Measurements from ENCODE around the gene ZNF575.

Gene ZNF575

DNA sequence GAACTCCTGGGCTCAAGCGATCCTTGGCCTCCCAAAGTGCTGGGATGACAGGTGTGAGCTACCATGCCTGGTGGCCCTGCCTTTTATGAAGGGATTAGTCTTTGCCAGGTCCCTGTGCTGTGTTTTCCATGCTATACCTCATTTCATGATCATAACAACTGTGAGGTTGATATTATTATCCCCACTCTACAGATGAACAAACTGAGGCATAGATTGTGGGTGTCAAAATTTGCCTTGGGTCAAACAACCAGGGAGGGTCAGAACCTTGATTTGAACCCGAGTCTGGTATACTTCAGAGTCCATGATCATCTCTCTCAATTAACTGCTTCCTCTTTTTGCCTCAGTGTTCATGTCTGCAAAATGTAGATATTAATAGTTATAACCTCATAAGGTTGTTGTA lies 49.5 kb downstream of the ZNF575 start:
- peaks cover 0 to 21% (median 17%) of the 10 kb centered on the region in 5 donors for H3K4me1 ChIP-seq (ENCODE audit: control insufficient read depth in 5 of 5, insufficient read depth in 5 of 5, low read length in 5 of 5)
- no peak overlapping the region for H3K4me3 ChIP-seq (ENCODE audit: low read depth in 1 of 5, low read length in 5 of 5)
- no peak overlapping the region for H3K27ac ChIP-seq (ENCODE audit: low read depth, low read length)
- no peaks in the 10 kb centered on the region for H3K27me3 ChIP-seq (ENCODE audit: control insufficient read depth in 5 of 5, insufficient read depth in 4 of 5, low read length in 5 of 5)
- no peaks in the 10 kb centered on the region for H3K9me3 ChIP-seq (ENCODE audit: control insufficient read depth in 5 of 5, low read length in 5 of 5)
- no peak overlapping the region for H3K9ac ChIP-seq (ENCODE audit: low read length in 5 of 5)
- peaks cover 0 to 11% (median 5%) of the 10 kb centered on the region in 5 donors for H3K36me3 ChIP-seq (ENCODE audit: control insufficient read depth in 5 of 5, insufficient read depth in 5 of 5, low read length in 5 of 5)

GRCh38 chr19:43584484-43584883 lies 51.5 kb downstream of the ZNF575 start:
- Histone ChIP-seq H3K27me3 (ENCODE audit: control insufficient read depth in 5 of 5, insufficient read depth in 4 of 5, low read length in 5 of 5) (no peaks in the 10 kb centered on the region), H3K9ac (ENCODE audit: low read length in 5 of 5) (no peak overlapping the region), H3K4me3 (ENCODE audit: low read depth in 1 of 5, low read length in 5 of 5) (no peak overlapping the region), H3K27ac (ENCODE audit: low read depth, low read length) (no peak overlapping the region), H3K36me3 (ENCODE audit: control insufficient read depth in 5 of 5, insufficient read depth in 5 of 5, low read length in 5 of 5) (peaks cover 0 to 12% (median 7%) of the 10 kb centered on the region in 5 donors), H3K4me1 (ENCODE audit: control insufficient read depth in 5 of 5, insufficient read depth in 5 of 5, low read length in 5 of 5) (peaks cover 0 to 21% (median 17%) of the 10 kb centered on the region in 5 donors), H3K9me3 (ENCODE audit: control insufficient read depth in 5 of 5, low read length in 5 of 5) (no peaks in the 10 kb centered on the region)
